ENCODE results near the gene NELFCD. TPM values are rescaled to one million over a fixed set of nuclear protein-coding genes. Genes with fewer than 3 reads are reported as not detected.
A peak's percentile ranks its signal among the peaks of the same experiment; 100 is the strongest.

Gene NELFCD
- total RNA-seq, 1 experiment from 2014 or later = 174 TPM

DNA sequence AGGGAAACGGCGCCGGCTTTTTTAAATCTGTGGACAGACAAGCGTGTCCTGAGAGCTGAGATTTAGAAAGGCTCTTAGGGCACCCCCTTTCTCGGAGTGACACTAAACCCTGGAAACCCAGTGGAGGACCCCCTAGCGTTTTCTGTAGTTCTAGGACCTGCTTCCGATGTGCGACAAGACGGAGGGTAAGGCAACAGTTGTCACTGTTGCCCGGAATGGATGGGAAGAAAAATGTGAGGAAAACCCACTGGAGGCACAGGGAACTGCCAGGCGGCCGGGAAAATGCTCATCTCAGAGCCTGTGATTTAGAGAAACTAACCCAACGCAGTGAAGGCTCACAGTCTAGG lies 51.6 kb downstream of the NELFCD start:
- peak overlapping the region; percentile 92 for H3K4me3 ChIP-seq (ENCODE audit: low read depth, low read length, poor library complexity, severe bottlenecking)
- POLR2A ChIA-PET (ENCODE audit: low non-redundant PET) = interaction anchor here (0.6 to 0.7 kb wide), 4 partner anchors 55 to 952 kb away, joined by 3 to 14 read pairs (median 6); no protein-coding TSS in a partner anchor
- peak overlapping the region; percentile 92 for H3K27ac ChIP-seq (ENCODE audit: low read depth, low read length, poor library complexity, severe bottlenecking)
- H3K4me1 ChIP-seq (ENCODE audit: insufficient read depth, low read length, poor library complexity, severe bottlenecking) = peaks cover 28% of the 10 kb centered on the region
- DNase-seq (ENCODE audit: low spot score) = no peak
- H3K27me3 ChIP-seq (replicated peaks; ENCODE audit: insufficient read depth, low read depth, low read length, poor library complexity) = no peaks in the 10 kb centered on the region
- BruUV-seq (replicated peaks) = TSS peak; percentile 96
- H3K36me3 ChIP-seq (ENCODE audit: insufficient read depth, low read length, poor library complexity, severe bottlenecking) = peaks cover 74% of the 10 kb centered on the region
- intact Hi-C loops (cut with micrococcal nuclease; ENCODE audit: unreplicated experiment) = loop anchor here (5.0 kb wide), 2 partner anchors 50 to 140 kb away; partner anchors contain the start of gene NELFCD
- H3K9me3 ChIP-seq (ENCODE audit: low read depth, low read length, poor library complexity, severe bottlenecking) = no peaks in the 10 kb centered on the region
- CTCF ChIA-PET = no interaction called here
- TF ChIP-seq, protein P1, sequence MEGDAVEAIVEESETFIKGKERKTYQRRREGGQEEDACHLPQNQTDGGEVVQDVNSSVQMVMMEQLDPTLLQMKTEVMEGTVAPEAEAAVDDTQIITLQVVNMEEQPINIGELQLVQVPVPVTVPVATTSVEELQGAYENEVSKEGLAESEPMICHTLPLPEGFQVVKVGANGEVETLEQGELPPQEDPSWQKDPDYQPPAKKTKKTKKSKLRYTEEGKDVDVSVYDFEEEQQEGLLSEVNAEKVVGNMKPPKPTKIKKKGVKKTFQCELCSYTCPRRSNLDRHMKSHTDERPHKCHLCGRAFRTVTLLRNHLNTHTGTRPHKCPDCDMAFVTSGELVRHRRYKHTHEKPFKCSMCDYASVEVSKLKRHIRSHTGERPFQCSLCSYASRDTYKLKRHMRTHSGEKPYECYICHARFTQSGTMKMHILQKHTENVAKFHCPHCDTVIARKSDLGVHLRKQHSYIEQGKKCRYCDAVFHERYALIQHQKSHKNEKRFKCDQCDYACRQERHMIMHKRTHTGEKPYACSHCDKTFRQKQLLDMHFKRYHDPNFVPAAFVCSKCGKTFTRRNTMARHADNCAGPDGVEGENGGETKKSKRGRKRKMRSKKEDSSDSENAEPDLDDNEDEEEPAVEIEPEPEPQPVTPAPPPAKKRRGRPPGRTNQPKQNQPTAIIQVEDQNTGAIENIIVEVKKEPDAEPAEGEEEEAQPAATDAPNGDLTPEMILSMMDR (conservative IDR thresholded peaks at IDR 0.05; ENCODE audit: low read depth, low read length) = 0 out of 2 replicates have a peak, but pooled peaks have one; percentile 21
- TF ChIP-seq EZH2 (IDR thresholded peaks at IDR 0.05; ENCODE audit: borderline replicate concordance, low read depth, low read length, poor library complexity, severe bottlenecking) = no peak

- peak overlapping the region; percentile 92 for H3K27ac ChIP-seq (ENCODE audit: low read depth, low read length, poor library complexity, severe bottlenecking)
- BruUV-seq (replicated peaks) = no TSS peak
- POLR2A ChIA-PET (ENCODE audit: low non-redundant PET) = interaction anchor here (0.6 kb wide), 1 partner anchor 953 kb away, joined by 14 read pairs; no protein-coding TSS in a partner anchor
- peaks cover 28% of the 10 kb centered on the region for H3K4me1 ChIP-seq (ENCODE audit: insufficient read depth, low read length, poor library complexity, severe bottlenecking)
- intact Hi-C loops (cut with micrococcal nuclease; ENCODE audit: unreplicated experiment) = loop anchor here (5.0 kb wide), 2 partner anchors 51 to 141 kb away; partner anchors contain the start of gene NELFCD
- peaks cover 74% of the 10 kb centered on the region for H3K36me3 ChIP-seq (ENCODE audit: insufficient read depth, low read length, poor library complexity, severe bottlenecking)
- no peaks in the 10 kb centered on the region for H3K9me3 ChIP-seq (ENCODE audit: low read depth, low read length, poor library complexity, severe bottlenecking)
- CTCF ChIA-PET = no interaction called here
- TF ChIP-seq, protein P1 (conservative IDR thresholded peaks at IDR 0.05; ENCODE audit: low read depth, low read length) = no peak
- TF ChIP-seq EZH2 (IDR thresholded peaks at IDR 0.05; ENCODE audit: borderline replicate concordance, low read depth, low read length, poor library complexity, severe bottlenecking) = no peak
- H3K4me3 ChIP-seq (ENCODE audit: low read depth, low read length, poor library complexity, severe bottlenecking) = peak overlapping the region; percentile 92
- H3K27me3 ChIP-seq (replicated peaks; ENCODE audit: insufficient read depth, low read depth, low read length, poor library complexity) = no peaks in the 10 kb centered on the region
- no peak for DNase-seq (ENCODE audit: low spot score)
Observed at GRCh38 chr20:59033093-59033492, 52.0 kb downstream of the NELFCD start.

GRCh38 chr20:59033616-59034165 lies 52.6 kb downstream of the NELFCD start:
- peaks cover 71% of the 10 kb centered on the region for H3K36me3 ChIP-seq (ENCODE audit: insufficient read depth, low read length, poor library complexity, severe bottlenecking)
- intact Hi-C loops (cut with micrococcal nuclease; ENCODE audit: unreplicated experiment) = loop anchor here (5.0 kb wide), 2 partner anchors 51 to 141 kb away; partner anchors contain the start of gene NELFCD
- H3K4me3 ChIP-seq (ENCODE audit: low read depth, low read length, poor library complexity, severe bottlenecking) = no peak overlapping the region
- no peaks in the 10 kb centered on the region for H3K27me3 ChIP-seq (replicated peaks; ENCODE audit: insufficient read depth, low read depth, low read length, poor library complexity)
- no peak overlapping the region for H3K27ac ChIP-seq (ENCODE audit: low read depth, low read length, poor library complexity, severe bottlenecking)
- ChIA-PET CTCF (no interaction called here), POLR2A (ENCODE audit: low non-redundant PET) (no interaction called here)
- no peak for TF ChIP-seq EZH2 (IDR thresholded peaks at IDR 0.05; ENCODE audit: borderline replicate concordance, low read depth, low read length, poor library complexity, severe bottlenecking)
- TF ChIP-seq, protein P1 (conservative IDR thresholded peaks at IDR 0.05; ENCODE audit: low read depth, low read length) = no peak
- BruUV-seq (replicated peaks) = no TSS peak
- H3K9me3 ChIP-seq (ENCODE audit: low read depth, low read length, poor library complexity, severe bottlenecking) = no peaks in the 10 kb centered on the region
- DNase-seq (ENCODE audit: low spot score) = no peak
- peaks cover 27% of the 10 kb centered on the region for H3K4me1 ChIP-seq (ENCODE audit: insufficient read depth, low read length, poor library complexity, severe bottlenecking)
